HAP-1 (cell line): Measurements from ENCODE around the gene DNMBP.
"Not testable (repeated sequence)": the region's sequence is repeated elsewhere in the genome, so short reads cannot be mapped to it uniquely, and the experiment has no call there.

Source experiments
- DNase-seq, 2 experiments: peaks; one replicate each; pipeline ENCODE4 v3.0.0-alpha.2; 2016 to 2020; ENCODE audit warnings: low spot score in 2 of 2
- H3K27me3 ChIP-seq: fragments of 250-450 bp; sonication (Bioruptor Pico); 2 replicates; pipeline ENCODE4 v1.5.1; 2020; ENCODE audit warnings: low read depth, mild to moderate bottlenecking, moderate library complexity
- H3K36me3 ChIP-seq: fragments of 250-450 bp; sonication (Bioruptor Pico); replicated peaks from 2 replicates; pipeline ENCODE4 v1.5.1; 2020; ENCODE audit warnings: mild to moderate bottlenecking
- H3K4me1 ChIP-seq: fragments of 250-450 bp; sonication (Bioruptor Pico); 2 replicates; pipeline ENCODE4 v1.5.1; 2020; ENCODE audit warnings: mild to moderate bottlenecking
- H3K4me3 ChIP-seq: fragments of 250-450 bp; sonication (Bioruptor Pico); 2 replicates; pipeline ENCODE4 v1.5.1; 2020; ENCODE audit warnings: mild to moderate bottlenecking, moderate library complexity
- H3K9me3 ChIP-seq: fragments of 250-450 bp; sonication (Bioruptor Pico); 2 replicates; pipeline ENCODE4 v1.5.1; 2020; ENCODE audit warnings: mild to moderate bottlenecking, moderate library complexity
- in situ Hi-C: fragments of 300-500 bp; cut with MboI; formaldehyde crosslinking; loops from 3 replicates; pipeline ENCODE4 v1.14.3; 2020; ENCODE audit warnings: low sequenced_read_pairs, inconsistent platforms, mixed read lengths

The DNMBP gene

DNA sequence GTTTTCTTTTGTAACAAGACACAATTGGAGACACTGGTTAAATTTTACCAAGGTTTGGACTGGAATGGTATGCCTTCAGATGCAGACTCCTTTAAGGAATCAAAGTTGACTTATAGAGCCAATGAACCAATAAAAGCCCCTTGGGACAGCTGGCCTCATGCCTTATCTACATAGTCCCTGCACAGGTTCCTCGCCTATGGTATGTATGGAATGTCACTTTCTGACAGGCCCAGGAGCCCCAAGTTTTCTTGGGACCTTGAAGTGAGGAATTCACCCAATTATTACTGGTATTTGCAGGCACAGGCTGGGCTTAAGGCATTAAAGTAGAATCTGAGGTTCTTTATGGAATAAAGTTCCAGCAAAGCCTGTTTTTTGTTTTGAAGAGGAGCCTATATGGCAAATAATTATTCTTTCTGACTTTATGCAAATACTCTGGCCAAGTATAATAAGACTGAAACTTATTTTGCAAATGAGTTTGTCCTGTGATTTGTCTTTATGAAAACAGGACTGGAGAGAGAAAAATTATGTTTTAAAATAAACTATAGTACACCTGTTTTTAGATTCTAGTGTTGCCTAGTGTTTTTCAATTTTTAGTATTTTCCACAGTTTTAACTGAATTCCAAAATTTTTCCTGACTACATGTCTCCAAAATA lies 24.1 kb upstream of the DNMBP start:
- peak; percentile 29 to 52 for DNase-seq
- in situ Hi-C loops, result no loop called here
- Histone ChIP-seq H3K4me3 (no peak overlapping the region), H3K27me3 (no peaks in the 10 kb centered on the region), H3K36me3 (no peaks in the 10 kb centered on the region), H3K4me1 (peaks cover 7% of the 10 kb centered on the region; the same call in 1 of the 2 replicates), H3K9me3 (no peaks in the 10 kb centered on the region)

DNA sequence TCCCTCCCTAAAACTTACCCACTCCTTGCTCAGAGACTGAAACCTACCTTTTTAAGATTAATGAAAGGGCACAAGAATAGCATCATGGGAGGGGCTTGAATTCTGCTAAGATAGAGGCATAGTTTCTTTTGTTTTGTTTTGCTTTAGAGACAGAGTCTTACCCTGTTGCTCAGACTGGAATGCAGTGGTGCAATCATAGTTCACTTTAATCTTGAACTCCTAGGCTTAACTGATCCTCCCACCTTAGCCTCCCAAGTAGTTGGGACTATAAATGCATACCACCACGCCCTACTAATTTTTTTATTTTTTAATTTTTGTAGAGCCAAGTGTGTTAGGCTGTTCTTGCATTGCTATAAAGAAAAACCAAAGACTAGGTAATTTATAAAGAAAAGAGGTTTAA lies 17.7 kb upstream of the DNMBP start:
- Histone ChIP-seq H3K36me3 (no peaks in the 10 kb centered on the region), H3K27me3 (no peaks in the 10 kb centered on the region), H3K4me1 (no peaks in the 10 kb centered on the region), H3K4me3 (no peak overlapping the region), H3K9me3 (peaks cover 8% of the 10 kb centered on the region)
- in situ Hi-C loops, result no loop called here
- DNase-seq, result no peak

DNA sequence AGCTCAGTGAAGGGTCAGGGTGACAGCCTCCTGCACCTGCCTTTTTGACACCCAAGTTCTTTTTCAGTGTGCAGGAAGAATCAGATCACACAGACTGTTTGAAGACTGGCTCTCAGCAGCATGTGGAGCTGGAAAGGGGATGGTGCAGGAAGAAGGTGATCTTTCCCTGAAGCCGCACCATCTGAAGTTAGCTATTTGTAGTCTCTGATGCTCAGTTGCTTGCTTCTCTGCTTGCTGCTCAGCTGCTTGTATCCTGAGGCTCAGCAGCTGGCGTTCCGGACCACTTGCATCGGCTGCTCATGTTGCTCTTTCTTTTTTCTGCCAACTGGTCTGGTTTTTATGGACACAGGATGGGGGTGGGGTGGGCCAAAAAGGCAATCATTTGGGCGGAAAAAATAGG lies 15.8 kb upstream of the DNMBP start:
- Histone ChIP-seq H3K27me3 (no peaks in the 10 kb centered on the region), H3K4me3 (no peak overlapping the region), H3K36me3 (no peaks in the 10 kb centered on the region), H3K9me3 (peaks cover 8% of the 10 kb centered on the region), H3K4me1 (no peaks in the 10 kb centered on the region)
- in situ Hi-C loops, result no loop called here
- DNase-seq, result no peak

DNA sequence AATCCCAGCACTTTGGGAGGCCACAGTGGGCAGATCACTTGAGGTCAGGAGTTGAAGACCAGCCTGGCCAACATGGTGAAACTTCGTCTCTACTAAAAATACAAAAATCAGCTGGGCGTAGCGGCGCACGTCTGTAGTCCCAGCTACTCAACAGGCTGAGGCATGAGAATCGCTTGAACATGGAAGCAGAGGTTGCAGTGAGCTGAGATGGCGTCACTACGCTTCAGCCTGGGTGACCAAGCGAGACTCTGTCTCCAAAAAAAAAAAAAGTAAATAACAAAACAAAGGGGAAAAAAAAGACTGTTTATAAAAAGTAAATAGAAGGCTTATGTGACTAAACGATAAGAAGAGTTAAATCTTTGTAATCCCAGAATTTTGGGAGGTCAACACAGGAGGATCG lies 15.0 kb upstream of the DNMBP start:
- Histone ChIP-seq H3K4me3 (no peak overlapping the region), H3K9me3 (peaks cover 8% of the 10 kb centered on the region), H3K4me1 (no peaks in the 10 kb centered on the region), H3K27me3 (no peaks in the 10 kb centered on the region), H3K36me3 (no peaks in the 10 kb centered on the region)
- no peak for DNase-seq
- in situ Hi-C loops, result no loop called here

DNA sequence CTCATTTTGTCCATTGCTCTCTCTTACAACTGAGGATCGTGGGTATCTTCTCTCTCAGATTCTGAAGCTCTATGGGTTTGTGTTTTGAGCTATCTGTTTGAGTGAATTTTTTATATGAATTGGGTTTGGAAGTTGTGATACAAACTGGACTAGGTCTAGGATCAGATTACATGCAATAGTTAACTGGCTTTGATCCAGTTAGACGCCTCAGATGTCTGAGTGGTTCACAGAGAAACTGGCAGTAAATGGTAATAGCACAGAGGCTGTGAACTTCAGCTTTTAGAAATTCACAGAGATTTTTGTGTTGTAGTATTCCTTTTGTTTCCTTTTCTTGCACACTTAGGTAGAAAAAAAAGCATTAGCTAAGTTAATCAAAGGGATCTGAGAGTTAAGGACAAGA lies 12.7 kb upstream of the DNMBP start:
- Histone ChIP-seq H3K9me3 (no peaks in the 10 kb centered on the region; the same call in 1 of the 2 replicates), H3K4me3 (no peak overlapping the region), H3K27me3 (no peaks in the 10 kb centered on the region), H3K4me1 (no peaks in the 10 kb centered on the region), H3K36me3 (no peaks in the 10 kb centered on the region)
- DNase-seq, result no peak
- in situ Hi-C loops, result no loop called here

DNA sequence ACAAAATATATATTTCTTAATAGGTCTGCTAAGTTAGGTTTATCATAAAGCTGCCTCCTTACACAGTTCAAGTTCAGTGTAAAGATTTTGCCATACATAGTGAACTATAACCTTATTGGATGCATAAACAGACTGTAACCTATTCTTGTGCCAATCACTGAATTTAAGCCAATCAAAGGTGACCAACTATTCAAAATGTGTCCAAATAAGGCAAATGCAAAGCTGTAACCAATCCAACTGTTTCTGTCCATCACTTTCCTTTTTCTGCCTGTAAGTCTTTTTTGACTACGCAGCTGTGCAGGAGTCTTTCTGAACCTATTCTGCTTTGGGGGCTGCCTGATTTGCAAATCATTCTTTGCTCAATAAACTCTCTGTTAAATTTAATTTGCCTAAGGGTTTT lies 11.6 kb upstream of the DNMBP start:
- no peaks in the 10 kb centered on the region for H3K9me3 ChIP-seq
- no peaks in the 10 kb centered on the region for H3K36me3 ChIP-seq
- no peak for DNase-seq
- no peaks in the 10 kb centered on the region for H3K27me3 ChIP-seq
- H3K4me1 ChIP-seq, result no peaks in the 10 kb centered on the region
- H3K4me3 ChIP-seq, result no peak overlapping the region
- in situ Hi-C loops, result no loop called here

DNA sequence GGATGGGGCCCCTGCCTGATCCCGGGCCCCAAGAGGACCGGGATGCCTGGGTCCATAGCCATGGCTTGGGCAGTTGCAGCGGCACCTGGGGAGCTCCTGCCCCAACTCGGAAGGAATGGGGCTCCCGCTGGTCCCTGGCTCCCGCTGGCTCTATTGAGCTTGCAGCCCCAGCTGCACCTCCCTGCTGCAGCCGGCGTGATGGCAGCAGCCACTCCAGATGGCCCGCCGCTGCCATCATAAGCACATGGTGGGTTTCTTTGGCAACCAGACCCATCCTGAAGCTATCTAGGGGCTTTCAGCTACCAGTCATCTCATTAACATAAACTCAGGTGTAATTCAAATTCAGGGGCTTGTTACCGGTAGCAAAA lies 11.1 kb upstream of the DNMBP start:
- H3K4me3 ChIP-seq, result no peak overlapping the region

DNA sequence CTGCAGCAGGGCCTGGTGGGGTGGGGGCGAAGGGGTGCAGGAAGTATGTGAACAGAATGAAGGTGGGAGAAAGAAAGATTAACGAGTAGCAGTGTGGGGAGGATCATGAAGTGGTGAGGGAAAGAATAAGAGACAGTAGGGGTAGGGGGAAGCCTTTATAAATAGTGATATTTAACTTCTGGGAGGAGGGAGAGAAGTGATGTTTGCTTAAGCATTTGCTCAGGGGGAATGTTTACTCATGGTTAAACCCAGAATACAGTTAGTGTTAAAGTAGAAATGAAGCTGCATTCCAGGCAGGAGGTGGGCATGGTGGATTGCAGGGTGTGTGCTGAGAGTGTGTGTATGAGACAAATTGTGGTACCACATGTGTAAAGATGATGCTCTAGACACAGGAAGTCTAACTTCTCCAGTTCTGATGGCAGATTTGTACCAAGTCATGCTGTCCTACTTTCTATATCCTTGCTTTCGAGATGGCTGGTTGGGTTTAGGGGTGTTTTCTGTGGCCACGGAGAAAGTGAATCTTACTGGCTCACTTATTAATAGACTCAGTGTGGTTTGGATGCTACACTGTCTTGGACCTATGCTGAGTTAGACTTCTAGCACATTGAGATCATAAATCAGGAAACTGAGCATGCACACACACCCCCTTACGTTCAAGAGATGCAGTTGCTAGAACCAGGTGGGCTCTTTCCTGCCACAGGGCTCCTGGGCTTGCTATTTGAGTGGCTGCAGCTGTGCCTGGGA lies 10.6 kb upstream of the DNMBP start:
- no peaks in the 10 kb centered on the region for H3K27me3 ChIP-seq
- no peaks in the 10 kb centered on the region for H3K36me3 ChIP-seq
- H3K4me3 ChIP-seq, result no peak overlapping the region
- H3K9me3 ChIP-seq, result no peaks in the 10 kb centered on the region
- H3K4me1 ChIP-seq, result no peaks in the 10 kb centered on the region
- in situ Hi-C loops, result no loop called here
- no peak for DNase-seq

More for the DNA sequence above, 11.1 kb upstream of the DNMBP start:
- no peak for DNase-seq
- no peaks in the 10 kb centered on the region for H3K36me3 ChIP-seq
- H3K27me3 ChIP-seq, result no peaks in the 10 kb centered on the region
- in situ Hi-C loops, result no loop called here
- no peaks in the 10 kb centered on the region for H3K4me1 ChIP-seq
- no peaks in the 10 kb centered on the region for H3K9me3 ChIP-seq

DNA sequence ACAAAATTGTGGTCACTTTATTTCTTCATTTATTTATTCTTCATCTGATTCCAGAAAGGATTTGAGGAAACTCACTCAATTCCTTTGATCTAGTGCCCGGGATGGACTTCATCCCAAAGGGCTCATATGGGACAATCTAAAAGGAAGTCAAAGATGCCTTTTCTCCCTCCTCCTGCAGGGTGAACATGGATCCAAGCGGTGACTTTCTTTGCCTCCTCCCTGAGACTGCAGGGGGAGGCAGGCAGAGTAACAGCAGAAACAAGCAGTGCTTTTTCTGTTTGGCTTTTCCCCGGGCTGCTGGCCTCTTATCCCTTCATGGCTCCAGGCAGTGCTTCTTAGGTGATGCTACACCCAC lies 10.0 kb upstream of the DNMBP start:
- in situ Hi-C loops, result no loop called here
- DNase-seq, result no peak
- H3K4me3 ChIP-seq, result no peak overlapping the region
- no peaks in the 10 kb centered on the region for H3K27me3 ChIP-seq
- H3K4me1 ChIP-seq, result no peaks in the 10 kb centered on the region
- H3K9me3 ChIP-seq, result no peaks in the 10 kb centered on the region
- no peaks in the 10 kb centered on the region for H3K36me3 ChIP-seq

DNA sequence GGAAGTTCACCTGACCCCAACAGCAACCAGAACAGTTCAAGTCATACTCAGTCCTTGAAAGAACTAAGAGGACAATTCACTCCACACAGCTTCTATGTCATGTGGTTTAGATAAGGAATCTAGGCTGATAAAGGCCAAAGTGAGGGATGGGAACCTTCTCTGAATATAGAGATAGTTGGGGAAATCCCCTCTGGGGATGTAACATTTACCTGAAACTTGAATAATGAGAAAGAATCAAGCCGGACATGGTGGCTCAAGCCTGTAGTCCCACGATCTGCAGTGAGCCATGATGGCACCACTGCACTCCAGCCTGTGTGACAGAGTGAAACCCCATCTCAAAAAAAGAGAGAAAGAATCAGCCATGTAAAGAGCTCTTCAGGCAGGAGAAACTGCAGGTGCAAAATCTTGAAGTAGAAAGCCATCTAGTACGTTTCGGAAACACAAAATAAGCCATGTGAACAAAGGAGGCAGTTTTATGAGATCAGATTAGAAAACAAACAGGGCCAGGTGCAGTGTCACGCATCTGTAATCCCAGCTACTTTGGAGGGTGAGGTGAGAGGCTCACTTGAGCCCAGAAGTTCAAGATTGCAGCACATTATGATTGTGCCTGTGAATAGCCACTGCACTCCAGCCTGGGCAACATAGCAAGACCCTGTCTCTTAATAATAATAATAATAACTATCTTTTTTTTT lies 4.5 kb upstream of the DNMBP start:
- H3K9me3 ChIP-seq, result no peaks in the 10 kb centered on the region
- H3K4me3 ChIP-seq, result no peak overlapping the region
- in situ Hi-C loops, result no loop called here
- H3K36me3 ChIP-seq, result no peaks in the 10 kb centered on the region
- DNase-seq, result no peak
- H3K27me3 ChIP-seq, result no peaks in the 10 kb centered on the region
- peaks cover 3% of the 10 kb centered on the region; the same call in 1 of the 2 replicates for H3K4me1 ChIP-seq

DNA sequence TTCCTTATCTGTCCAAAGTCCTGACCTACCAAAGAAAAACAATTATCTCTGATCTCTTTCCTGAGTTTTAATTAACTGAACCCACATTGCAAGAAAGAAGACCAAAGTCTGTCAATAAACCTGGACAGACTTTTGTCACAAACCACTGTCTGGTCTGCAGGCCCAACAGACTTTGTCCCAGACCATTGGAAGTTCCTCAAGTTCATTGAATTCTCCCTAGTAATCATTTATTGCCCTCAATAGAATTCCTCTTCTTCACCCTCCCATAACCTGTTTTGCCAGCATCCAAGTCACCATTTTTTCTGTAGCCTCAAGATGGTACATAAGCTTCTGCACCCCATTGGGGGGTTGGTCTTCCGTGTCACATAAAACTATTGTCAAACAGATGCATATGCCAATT lies 3.9 kb upstream of the DNMBP start:
- Histone ChIP-seq H3K9me3 (no peaks in the 10 kb centered on the region), H3K4me1 (peaks cover 3% of the 10 kb centered on the region; the same call in 1 of the 2 replicates), H3K4me3 (no peak overlapping the region), H3K27me3 (no peaks in the 10 kb centered on the region), H3K36me3 (no peaks in the 10 kb centered on the region)
- in situ Hi-C loops, result no loop called here
- no peak for DNase-seq

DNA sequence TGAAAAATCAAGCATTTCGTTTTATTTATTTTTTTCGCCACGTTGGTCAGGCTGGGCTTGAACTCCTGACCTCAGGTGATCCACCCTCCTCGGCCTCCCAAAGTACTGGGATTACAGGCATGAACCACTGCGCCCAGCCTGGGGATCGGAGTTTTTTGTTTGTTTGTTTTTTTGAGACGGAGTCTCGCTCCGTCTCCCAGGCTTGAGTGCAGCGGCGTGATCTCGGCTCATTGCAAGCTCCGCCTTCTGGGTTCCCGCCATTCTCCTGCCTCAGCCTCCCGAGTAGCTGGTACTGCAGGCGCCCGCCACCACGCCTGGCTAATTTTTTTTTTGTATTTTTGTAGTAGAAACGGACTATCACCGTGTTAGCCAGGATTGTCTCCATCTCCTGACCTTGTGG lies 2.2 kb upstream of the DNMBP start:
- H3K9me3 ChIP-seq, in situ Hi-C loops, H3K36me3 ChIP-seq, H3K4me3 ChIP-seq, DNase-seq, H3K27me3 ChIP-seq: not testable (repeated sequence)
- peaks cover 19% of the 10 kb centered on the region for H3K4me1 ChIP-seq

DNA sequence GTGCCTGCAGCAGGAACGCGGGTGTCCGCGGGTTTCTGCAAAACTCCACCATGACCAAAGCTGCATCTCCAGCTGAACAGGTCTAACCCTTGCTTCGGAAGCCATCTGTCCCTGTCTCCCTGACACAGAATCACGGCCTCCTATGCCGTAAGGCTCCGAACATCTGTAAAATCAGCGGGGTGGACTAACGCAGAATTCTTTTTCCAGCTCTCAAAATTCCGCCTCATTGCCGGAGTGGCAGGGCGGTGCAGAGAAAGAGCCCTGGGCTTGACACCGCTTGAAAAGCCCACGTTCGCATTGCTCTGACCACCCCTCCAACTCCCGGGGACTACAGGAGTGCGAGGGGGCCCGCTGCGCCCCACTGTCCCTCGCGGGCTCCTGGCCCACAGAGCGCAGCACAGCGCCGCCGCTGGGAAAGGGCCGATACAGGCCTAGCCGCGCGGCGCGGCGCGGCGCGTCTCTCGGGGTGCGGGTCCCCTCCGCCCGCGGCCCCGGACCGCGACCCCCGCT lies 409 bp downstream of the DNMBP start:
- Histone ChIP-seq H3K9me3 (no peaks in the 10 kb centered on the region), H3K4me3 (peak overlapping the region; percentile 73), H3K36me3 (no peaks in the 10 kb centered on the region), H3K27me3 (no peaks in the 10 kb centered on the region), H3K4me1 (peaks cover 34% of the 10 kb centered on the region)
- peak; percentile 27 to 66 for DNase-seq
- in situ Hi-C loops, result loop anchor here (10.0 kb wide), 1 partner anchor 95 kb away; no protein-coding TSS in a partner anchor

DNA sequence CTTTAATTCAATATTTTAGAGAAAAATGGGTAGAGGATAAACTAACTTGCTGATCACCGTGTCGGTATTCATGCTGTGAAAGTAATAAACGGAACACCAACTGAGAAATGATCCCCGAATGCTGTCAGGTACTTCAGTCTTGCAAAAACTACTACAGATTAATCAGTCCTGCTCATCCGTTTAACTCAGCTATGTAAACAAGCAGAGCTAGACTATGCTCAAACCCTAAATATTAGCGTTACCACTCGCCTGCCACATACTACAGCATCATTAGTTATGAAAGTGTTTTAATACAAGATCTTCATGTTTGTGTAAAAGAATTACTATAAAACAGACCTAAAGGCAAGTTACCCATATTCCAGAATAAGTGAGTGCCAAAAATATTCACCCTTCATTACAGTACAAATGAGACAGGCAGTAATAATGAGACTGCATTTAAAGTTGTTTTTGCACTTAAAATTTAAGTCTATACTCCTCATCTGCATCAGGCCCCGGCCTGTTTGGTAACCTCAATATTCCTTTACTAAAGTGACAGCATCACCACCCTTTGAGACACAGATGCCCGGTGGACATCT lies 952 bp downstream of the DNMBP start:
- Histone ChIP-seq H3K9me3 (no peaks in the 10 kb centered on the region), H3K4me1 (peaks cover 34% of the 10 kb centered on the region), H3K27me3 (no peaks in the 10 kb centered on the region), H3K36me3 (no peaks in the 10 kb centered on the region), H3K4me3 (peak overlapping the region; percentile 73)
- in situ Hi-C loops, result loop anchor here (10.0 kb wide), 1 partner anchor 94 kb away; no protein-coding TSS in a partner anchor
- DNase-seq, result no peak
